Mesendoderm (in vitro differentiated cells): ENCODE data around the gene HABP2.

Experiments
- DNase-seq: peaks from one replicate; pipeline ENCODE4 v3.0.0; 2013
- H2AK5ac ChIP-seq: 2 replicates; pipeline ENCODE4 v1.6.1; 2013; ENCODE audit warnings: low read length, inconsistent platforms
- H2BK120ac ChIP-seq: 2 replicates; pipeline ENCODE4 v1.6.1; 2013; ENCODE audit warnings: low read depth, mild to moderate bottlenecking, low read length, moderate library complexity, mixed read lengths
- H2BK15ac ChIP-seq: replicated peaks from 2 replicates; pipeline ENCODE4 v1.6.1; 2013; ENCODE audit warnings: low read depth, mild to moderate bottlenecking, moderate library complexity
- H2BK5ac ChIP-seq: 2 replicates; pipeline ENCODE4 v1.6.1; 2013; ENCODE audit warnings: low read length, inconsistent platforms
- H3K18ac ChIP-seq: 2 replicates; pipeline ENCODE4 v1.6.1; 2013; ENCODE audit warnings: mild to moderate bottlenecking, low read length, mixed read lengths
- H3K23ac ChIP-seq: one replicate; pipeline ENCODE4 v1.6.1; 2013; ENCODE audit warnings: low read length
- H3K27ac ChIP-seq: 2 replicates; pipeline ENCODE4 v1.5.1; 2013; ENCODE audit warnings: low read depth, mild to moderate bottlenecking, inconsistent platforms, low read length, moderate library complexity
- H3K27me3 ChIP-seq: 2 replicates; pipeline ENCODE4 v1.6.1; 2013; ENCODE audit warnings: low read length, control low read depth, mild to moderate bottlenecking, inconsistent platforms; ENCODE audit not compliant: insufficient read depth, poor library complexity
- H3K36me3 ChIP-seq: 2 replicates; pipeline ENCODE4 v1.6.1; 2013; ENCODE audit warnings: low read length, inconsistent platforms; ENCODE audit not compliant: control insufficient read depth, insufficient read depth
- H3K4ac ChIP-seq: one replicate; pipeline ENCODE4 v1.6.1; 2013; ENCODE audit warnings: low read depth, mild to moderate bottlenecking, low read length, moderate library complexity
- H3K4me1 ChIP-seq: 2 replicates; pipeline ENCODE4 v1.6.1; 2013; ENCODE audit warnings: low read depth, low read length, inconsistent platforms; ENCODE audit not compliant: control insufficient read depth
- H3K4me2 ChIP-seq: 2 replicates; pipeline ENCODE4 v1.6.1; 2013; ENCODE audit warnings: low read length
- H3K4me3 ChIP-seq: 2 replicates; pipeline ENCODE4 v1.5.1; 2013; ENCODE audit warnings: mild to moderate bottlenecking, low read length
- H3K56ac ChIP-seq: one replicate; pipeline ENCODE4 v1.6.1; 2013; ENCODE audit warnings: low read length
- H3K79me1 ChIP-seq: 2 replicates; pipeline ENCODE4 v1.6.1; 2013; ENCODE audit warnings: low read length, inconsistent platforms
- H3K79me2 ChIP-seq: 2 replicates; pipeline ENCODE4 v1.6.1; 2013; ENCODE audit warnings: mild to moderate bottlenecking, low read length; ENCODE audit not compliant: control insufficient read depth, insufficient read depth
- H3K9ac ChIP-seq: 2 replicates; pipeline ENCODE4 v1.6.1; 2013; ENCODE audit warnings: low read length, inconsistent platforms
- H4K5ac ChIP-seq: one replicate; pipeline ENCODE4 v1.6.1; 2013; ENCODE audit warnings: low read length
- H4K8ac ChIP-seq: one replicate; pipeline ENCODE4 v1.6.1; 2013; ENCODE audit warnings: low read depth, mild to moderate bottlenecking, control low read depth, low read length, moderate library complexity
- WGBS: extraction: QIAGEN DNeasy Blood & Tissue Kit; methylation state at CpG from one replicate; pipeline ENCODE4 v1.1.7; 2013; ENCODE audit warnings: low lambda C conversion rate, missing lambda C conversion rate; ENCODE audit not compliant: insufficient coverage; ENCODE audit errors: extremely low coverage; 5-methylcytosine and 5-hydroxymethylcytosine counted together

The HABP2 gene

GRCh38 chr10:113594652-113595051 is 41.8 kb downstream of the HABP2 start:
- Histone ChIP-seq H4K5ac (no peak overlapping the region), H3K27me3 (no peaks in the 10 kb centered on the region), H3K4me1 (no peaks in the 10 kb centered on the region), H3K4me3 (no peak overlapping the region), H3K79me1 (no peaks in the 10 kb centered on the region), H2AK5ac (no peak overlapping the region), H3K79me2 (no peaks in the 10 kb centered on the region), H3K4me2 (no peak overlapping the region), H3K4ac (no peak overlapping the region), H3K9ac (no peak overlapping the region), H2BK15ac (no peak overlapping the region), H2BK120ac (no peak overlapping the region), H3K23ac (no peak overlapping the region), H2BK5ac (no peak overlapping the region), H3K56ac (no peak overlapping the region), H4K8ac (no peak overlapping the region), H3K18ac (no peak overlapping the region), H3K36me3 (no peaks in the 10 kb centered on the region), H3K27ac (no peak overlapping the region)
- WGBS: no CpG with 5 or more reads among the region's 13 CpGs
- DNase-seq: no peak

- H2BK15ac ChIP-seq: no peak overlapping the region
- H3K36me3 ChIP-seq: no peaks in the 10 kb centered on the region
- H2BK5ac ChIP-seq: no peak overlapping the region
- H3K27me3 ChIP-seq: no peaks in the 10 kb centered on the region
- no CpG with 5 or more reads among the region's 3 CpGs for WGBS
- no peak overlapping the region for H2BK120ac ChIP-seq
- no peak overlapping the region for H3K4me3 ChIP-seq
- no peak overlapping the region for H3K4me2 ChIP-seq
- no peak overlapping the region for H3K4ac ChIP-seq
- H4K8ac ChIP-seq: no peak overlapping the region
- H4K5ac ChIP-seq: no peak overlapping the region
- no peak for DNase-seq
- H2AK5ac ChIP-seq: no peak overlapping the region
- no peak overlapping the region for H3K27ac ChIP-seq
- H3K79me1 ChIP-seq: no peaks in the 10 kb centered on the region
- no peaks in the 10 kb centered on the region for H3K79me2 ChIP-seq
- no peak overlapping the region for H3K56ac ChIP-seq
- no peak overlapping the region for H3K9ac ChIP-seq
- H3K23ac ChIP-seq: no peak overlapping the region
- no peak overlapping the region for H3K18ac ChIP-seq
- H3K4me1 ChIP-seq: no peaks in the 10 kb centered on the region
Measured at GRCh38 chr10:113600569-113600968, 47.7 kb downstream of the HABP2 start.

DNA sequence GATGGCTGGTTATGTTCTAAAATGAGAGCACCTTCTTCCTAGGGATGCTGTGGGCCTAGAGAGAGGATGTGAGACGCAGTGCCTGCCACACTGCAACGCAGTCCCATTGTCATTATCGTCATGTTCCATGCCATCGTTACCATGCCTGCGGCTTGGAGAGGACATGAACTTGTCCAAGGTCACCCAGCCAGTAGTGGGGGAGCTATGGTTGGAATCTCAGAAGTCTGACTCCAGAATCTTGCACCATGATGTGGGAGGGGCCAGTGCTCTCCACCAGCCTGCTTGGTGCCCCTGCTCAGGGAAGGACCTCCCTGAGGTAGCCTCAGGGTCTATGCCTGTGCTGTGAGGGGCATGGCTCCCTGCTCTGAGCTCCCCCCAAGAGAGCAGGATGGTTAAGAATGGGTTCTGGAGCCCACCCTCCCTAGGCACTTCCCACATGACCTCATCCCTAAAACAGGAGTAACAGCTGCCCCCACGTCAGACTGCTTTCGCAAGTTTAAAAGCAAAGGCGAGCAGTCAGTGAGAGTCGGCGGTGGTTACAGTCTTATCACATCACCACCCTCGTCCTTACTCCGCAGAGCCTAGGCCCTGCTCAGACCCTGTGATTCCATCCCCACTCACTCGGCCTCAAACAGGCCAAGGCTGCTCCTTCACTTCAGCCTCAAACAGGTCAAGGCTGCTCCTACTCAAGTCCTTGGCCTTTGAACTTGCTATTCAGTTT is 50.4 kb downstream of the HABP2 start:
- Histone ChIP-seq H3K36me3 (no peaks in the 10 kb centered on the region), H3K56ac (no peak overlapping the region), H3K18ac (no peak overlapping the region), H4K8ac (no peak overlapping the region), H3K4me3 (no peak overlapping the region), H3K79me2 (no peaks in the 10 kb centered on the region), H3K27me3 (no peaks in the 10 kb centered on the region), H3K23ac (no peak overlapping the region), H2BK15ac (no peak overlapping the region), H2AK5ac (no peak overlapping the region), H2BK120ac (no peak overlapping the region), H3K9ac (no peak overlapping the region), H3K27ac (no peak overlapping the region), H3K79me1 (no peaks in the 10 kb centered on the region), H4K5ac (no peak overlapping the region), H3K4me2 (no peak overlapping the region), H3K4ac (no peak overlapping the region), H2BK5ac (no peak overlapping the region), H3K4me1 (no peaks in the 10 kb centered on the region)
- no CpG with 5 or more reads among the region's 13 CpGs for WGBS
- DNase-seq: no peak

DNA sequence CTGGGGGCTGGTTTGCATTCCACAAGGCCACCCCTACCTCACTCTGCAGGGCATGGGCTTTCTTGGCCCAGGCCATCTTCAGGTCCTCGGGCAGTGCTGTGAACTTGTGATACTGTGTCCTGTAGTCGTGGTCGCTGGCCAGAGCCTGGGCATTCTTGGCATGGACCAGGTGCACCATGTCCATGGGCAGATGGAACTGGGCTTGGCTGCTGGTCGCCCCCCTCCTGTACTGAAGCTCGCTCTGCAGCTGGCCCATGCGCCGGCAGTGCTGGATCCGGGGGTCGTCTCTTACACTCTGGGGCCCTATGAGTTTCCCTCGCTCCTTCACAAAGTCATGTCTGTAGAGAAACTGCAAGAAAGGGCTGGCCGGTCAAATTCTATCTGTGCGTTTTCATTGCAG is 51.7 kb downstream of the HABP2 start:
- Histone ChIP-seq H3K56ac (no peak overlapping the region), H4K5ac (no peak overlapping the region), H3K4me1 (no peaks in the 10 kb centered on the region), H3K18ac (no peak overlapping the region), H3K9ac (no peak overlapping the region), H3K36me3 (no peaks in the 10 kb centered on the region), H3K27me3 (no peaks in the 10 kb centered on the region), H2BK120ac (no peak overlapping the region), H3K79me1 (no peaks in the 10 kb centered on the region), H3K27ac (no peak overlapping the region), H3K4me3 (no peak overlapping the region), H3K79me2 (no peaks in the 10 kb centered on the region), H3K23ac (no peak overlapping the region), H2BK15ac (no peak overlapping the region), H4K8ac (no peak overlapping the region), H2AK5ac (no peak overlapping the region), H3K4ac (no peak overlapping the region), H3K4me2 (no peak overlapping the region), H2BK5ac (no peak overlapping the region)
- no CpG with 5 or more reads among the region's 12 CpGs for WGBS
- no peak for DNase-seq

DNA sequence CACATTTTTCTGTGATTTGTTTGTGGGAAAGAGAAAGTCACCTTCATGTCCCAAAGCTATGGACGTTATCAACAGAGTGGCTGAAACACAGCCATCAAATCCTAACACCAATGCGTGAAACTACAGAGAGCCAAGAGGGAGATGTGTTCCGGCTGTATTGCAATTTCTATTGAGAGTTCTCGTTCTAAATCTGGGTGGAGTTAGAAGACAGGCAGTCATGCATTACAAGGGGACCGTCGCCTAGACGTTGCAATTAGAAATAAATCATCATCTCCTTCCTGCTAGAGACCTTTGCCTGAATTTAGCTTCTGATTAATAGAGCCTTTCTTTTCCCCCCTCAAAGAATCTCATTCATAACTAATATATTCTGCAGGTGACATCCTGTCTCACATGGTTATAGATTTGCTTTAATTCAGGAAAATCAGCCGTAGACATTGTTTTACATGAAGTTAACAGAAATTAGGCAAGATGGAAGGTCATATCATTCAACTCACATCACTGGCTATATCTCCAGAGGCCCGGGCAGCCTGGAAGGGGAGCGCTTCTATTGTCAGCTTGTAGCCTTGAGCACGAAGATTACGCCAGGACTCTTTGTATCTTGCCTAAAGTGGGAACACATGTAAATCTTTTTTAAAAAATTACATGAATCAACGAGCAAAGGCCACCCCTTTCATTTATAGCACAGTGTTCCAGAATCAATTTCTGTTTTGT is 52.6 kb downstream of the HABP2 start:
- H4K8ac ChIP-seq: no peak overlapping the region

More for the DNA sequence above, 52.6 kb downstream of the HABP2 start:
- Histone ChIP-seq H3K79me1 (no peaks in the 10 kb centered on the region), H3K36me3 (no peaks in the 10 kb centered on the region), H3K23ac (no peak overlapping the region), H2BK5ac (no peak overlapping the region), H3K4me2 (no peak overlapping the region), H3K4me1 (no peaks in the 10 kb centered on the region), H3K18ac (no peak overlapping the region), H3K4ac (no peak overlapping the region), H3K27ac (no peak overlapping the region), H2BK120ac (no peak overlapping the region), H2AK5ac (no peak overlapping the region), H2BK15ac (no peak overlapping the region), H3K9ac (no peak overlapping the region), H3K79me2 (no peaks in the 10 kb centered on the region), H3K4me3 (no peak overlapping the region), H3K27me3 (no peaks in the 10 kb centered on the region), H3K56ac (no peak overlapping the region), H4K5ac (no peak overlapping the region)
- no CpG with 5 or more reads among the region's 13 CpGs for WGBS
- no peak for DNase-seq
